HG02623 (cell line): ENCODE results near the gene CTDSPL2.
A peak's percentile ranks its signal among the peaks of the same experiment; 100 is the strongest.
"Not testable (repeated sequence)": the region's sequence is repeated elsewhere in the genome, so short reads cannot be mapped to it uniquely, and the experiment has no call there.

Source experiments
- ATAC-seq: cut with Tn5 transposase; IDR thresholded peaks from one replicate; pipeline ENCODE4 v1.9.1; 2021; ENCODE audit warnings: moderate library complexity; ENCODE audit not compliant: unreplicated experiment

The CTDSPL2 gene

GRCh38 chr15:44482090-44482489 is 54.7 kb downstream of the CTDSPL2 start:
- no peak for ATAC-seq

GRCh38 chr15:44485880-44486279 is 58.5 kb downstream of the CTDSPL2 start:
- no peak for ATAC-seq

GRCh38 chr15:44489464-44489863 is 62.0 kb downstream of the CTDSPL2 start:
- ATAC-seq: no peak

GRCh38 chr15:44490622-44491021 is 63.2 kb downstream of the CTDSPL2 start:
- no peak for ATAC-seq

- ATAC-seq: no peak
Observed at GRCh38 chr15:44492040-44492439, 64.6 kb downstream of the CTDSPL2 start.

- ATAC-seq: no peak
Observed at GRCh38 chr15:44492672-44493071, 65.2 kb downstream of the CTDSPL2 start.

GRCh38 chr15:44495562-44495961 is 68.1 kb downstream of the CTDSPL2 start:
- ATAC-seq: no peak

- ATAC-seq: no peak
Observed at GRCh38 chr15:44500555-44500954, 73.1 kb downstream of the CTDSPL2 start.

GRCh38 chr15:44501768-44502366 is 74.4 kb downstream of the CTDSPL2 start:
- ATAC-seq: no peak

GRCh38 chr15:44516436-44516835 is 89.0 kb downstream of the CTDSPL2 start:
- ATAC-seq: no peak

- no peak for ATAC-seq
Observed at GRCh38 chr15:44519537-44519936, 92.1 kb downstream of the CTDSPL2 start.

- no peak for ATAC-seq
Observed at GRCh38 chr15:44525018-44525417, 97.6 kb downstream of the CTDSPL2 start.

- no peak for ATAC-seq
Observed at GRCh38 chr15:44527241-44527640, 99.8 kb downstream of the CTDSPL2 start.

- no peak for ATAC-seq
Observed at GRCh38 chr15:44529864-44530604, 102.6 kb downstream of the CTDSPL2 start.

GRCh38 chr15:44530653-44531052 is 103.2 kb downstream of the CTDSPL2 start:
- no peak for ATAC-seq

GRCh38 chr15:44532275-44532674 is 104.8 kb downstream of the CTDSPL2 start:
- not testable (repeated sequence) for ATAC-seq

- ATAC-seq: no peak
Observed at GRCh38 chr15:44532689-44533088, 105.3 kb downstream of the CTDSPL2 start.

GRCh38 chr15:44535092-44535491 is 107.7 kb downstream of the CTDSPL2 start:
- no peak for ATAC-seq

- ATAC-seq: no peak
Observed at GRCh38 chr15:44535523-44536301, 108.3 kb downstream of the CTDSPL2 start.

GRCh38 chr15:44536302-44536961 is 109.0 kb downstream of the CTDSPL2 start:
- peak; percentile 56 for ATAC-seq

- ATAC-seq: peak; percentile 84
Observed at GRCh38 chr15:44536962-44537734, 109.7 kb downstream of the CTDSPL2 start, which contains the start of gene EIF3J. EIF3J (plus strand) TSS chr15:44537147; CDS start chr15:44537195, 48 bp downstream.
